Left ventricle myocardium inferior (tissue), 1 donor: ENCODE measurements around the gene ANKRD31. TPM values are rescaled to one million over a fixed set of nuclear protein-coding genes. Genes with fewer than 3 reads are reported as not detected.

ENCODE experiments used
- DNase-seq: peaks from one replicate; pipeline ENCODE4 v3.0.0-alpha.2; 2020
- H3K27ac ChIP-seq: fragments of 200-600 bp; replicated peaks from 2 replicates; pipeline ENCODE4 v1.8.0; 2021
- H3K27me3 ChIP-seq: fragments of 200-600 bp; 2 replicates; pipeline ENCODE4 v1.8.0; 2021; ENCODE audit warnings: low read depth
- H3K36me3 ChIP-seq: fragments of 200-600 bp; 2 replicates; pipeline ENCODE4 v1.8.0; 2021
- H3K4me1 ChIP-seq: fragments of 200-600 bp; 2 replicates; pipeline ENCODE4 v1.8.0; 2021
- H3K4me3 ChIP-seq: fragments of 200-600 bp; 2 replicates; pipeline ENCODE4 v1.8.0; 2021; ENCODE audit warnings: mild to moderate bottlenecking, moderate library complexity
- H3K9me3 ChIP-seq: fragments of 200-600 bp; replicated peaks from 2 replicates; pipeline ENCODE4 v1.8.0; 2021
- CTCF ChIP-seq: fragments of 200-600 bp; IDR thresholded peaks from 2 replicates; pipeline ENCODE4 v1.8.0; 2021; ENCODE audit warnings: antibody characterized with exemption, mild to moderate bottlenecking, borderline replicate concordance
- intact Hi-C: fragments of 100-400 bp; cut with micrococcal nuclease; formaldehyde crosslinking; loops from one replicate; pipeline ENCODE4 v1.11.0; 2022
- total RNA-seq: library from RNA; stranded (reverse); fragmentation: NEBNext Ultra II Directional; extraction: Animal tissue kit (Norgen Biotek cat#: 25700); gene quantifications from one replicate; pipeline ENCODE4 v1.2.1, GENCODE V29; 2021
- donor health status: DM: no; HTN: yes; CAD: no; lungs with severe emphysema.

Gene ANKRD31
- total RNA-seq, 1 donor from 2014 or later = 0.11 TPM

- intact Hi-C loops = no loop called here
- DNase-seq = no peak
- Histone ChIP-seq H3K4me3 (no peak overlapping the region), H3K9me3 (peaks cover 7% of the 10 kb centered on the region), H3K4me1 (no peaks in the 10 kb centered on the region), H3K27me3 (no peaks in the 10 kb centered on the region), H3K36me3 (no peaks in the 10 kb centered on the region), H3K27ac (no peak overlapping the region)
- no peak for TF ChIP-seq CTCF
Observed at GRCh38 chr5:75018805-75019587, 217.7 kb downstream of the ANKRD31 start.

Other genes with a start within 250 kb of the ANKRD31 start
- 0.27 TPM for gene GCNT4, start 184.3 kb downstream of the ANKRD31 start, total RNA-seq
- 10.2 TPM for gene HMGCR, start 100.3 kb upstream of the ANKRD31 start, total RNA-seq